Measurements from ENCODE around the gene DIDO1.
"Not testable (repeated sequence)": the region's sequence is repeated elsewhere in the genome, so short reads cannot be mapped to it uniquely, and the experiment has no call there.

Gene DIDO1

DNA sequence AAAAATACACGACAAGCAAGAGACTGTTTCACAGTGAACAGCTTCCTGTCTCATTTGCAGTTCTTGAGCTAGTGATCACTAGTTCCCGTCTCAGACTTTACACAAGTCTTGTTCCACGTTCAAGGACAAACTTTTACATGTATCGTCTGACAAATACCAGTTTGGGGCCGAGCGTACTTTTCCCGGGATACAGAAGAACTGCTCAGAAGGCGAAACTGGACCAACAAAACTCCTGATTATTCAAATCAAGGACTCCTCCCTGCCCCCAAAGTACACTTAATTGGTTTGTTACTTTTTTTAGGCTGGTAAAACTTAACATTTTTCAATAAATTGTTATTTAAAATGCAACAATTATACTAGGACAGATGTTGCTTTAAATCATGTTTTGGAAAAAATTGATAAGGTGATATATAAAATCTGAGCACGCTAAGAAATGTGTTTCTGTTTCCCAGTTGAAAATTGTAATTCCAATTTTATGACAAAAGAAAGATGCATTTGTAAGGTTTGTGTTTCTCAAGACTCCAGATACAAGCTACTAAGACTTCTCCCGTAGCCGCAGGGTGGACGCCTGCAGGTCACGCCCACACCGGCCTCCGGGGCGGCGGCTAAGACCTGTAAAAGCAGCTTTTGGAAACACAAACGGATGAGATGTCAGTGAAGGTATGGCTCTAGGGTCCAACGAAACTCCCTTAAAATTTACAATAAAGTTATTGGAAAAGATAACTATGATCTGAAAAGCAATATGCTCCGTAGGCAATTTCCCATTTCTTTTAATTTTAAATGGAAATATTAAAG, 47.9 kb downstream of the DIDO1 start:
- DNase-seq (ENCODE audit: low read depth) = no peak

DNA sequence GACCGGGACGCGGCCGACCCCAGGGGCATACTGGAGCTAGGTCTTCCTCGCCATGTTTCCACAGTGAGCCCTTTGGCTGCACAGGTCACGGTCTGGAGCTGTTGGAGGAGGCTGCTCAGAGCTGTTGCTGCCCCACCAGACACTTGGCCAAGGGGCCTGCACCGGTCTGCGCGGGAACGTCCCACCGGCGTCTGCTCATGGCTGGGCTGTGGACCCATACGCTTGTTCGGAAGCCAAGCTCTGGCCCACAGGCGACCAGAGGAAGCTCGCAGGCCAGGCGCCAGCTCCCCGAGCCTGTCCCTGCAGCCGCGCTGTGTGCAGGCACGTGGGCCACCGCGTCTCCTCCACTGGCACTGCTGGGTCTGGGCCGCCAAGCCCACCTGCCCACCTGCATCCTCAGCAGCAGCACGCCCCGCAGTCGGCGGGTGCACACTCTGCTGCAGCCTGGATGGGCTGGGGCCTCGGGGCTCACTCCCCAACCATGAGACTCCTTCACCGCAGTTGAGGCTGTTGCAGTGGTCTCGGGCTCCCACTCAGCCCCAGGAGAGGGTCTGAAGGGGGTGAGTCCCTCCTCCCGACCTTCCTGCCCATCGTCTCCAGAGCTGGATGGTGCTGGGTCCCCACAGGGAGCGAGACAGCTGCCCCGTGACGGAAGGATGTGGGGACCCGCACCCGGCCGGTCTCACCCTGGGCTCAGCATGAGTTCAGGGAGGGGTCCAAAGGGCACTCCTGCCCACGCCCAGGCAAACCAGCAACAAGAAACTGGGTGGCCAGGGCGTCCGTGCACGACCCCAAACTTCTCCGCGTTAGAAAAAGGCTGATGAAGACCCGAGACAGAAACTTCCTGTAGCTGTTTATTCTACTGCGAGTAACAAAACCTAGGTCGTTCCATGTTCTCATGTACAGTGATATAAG, 49.1 kb downstream of the DIDO1 start:
- DNase-seq (ENCODE audit: low read depth) = no peak

DNA sequence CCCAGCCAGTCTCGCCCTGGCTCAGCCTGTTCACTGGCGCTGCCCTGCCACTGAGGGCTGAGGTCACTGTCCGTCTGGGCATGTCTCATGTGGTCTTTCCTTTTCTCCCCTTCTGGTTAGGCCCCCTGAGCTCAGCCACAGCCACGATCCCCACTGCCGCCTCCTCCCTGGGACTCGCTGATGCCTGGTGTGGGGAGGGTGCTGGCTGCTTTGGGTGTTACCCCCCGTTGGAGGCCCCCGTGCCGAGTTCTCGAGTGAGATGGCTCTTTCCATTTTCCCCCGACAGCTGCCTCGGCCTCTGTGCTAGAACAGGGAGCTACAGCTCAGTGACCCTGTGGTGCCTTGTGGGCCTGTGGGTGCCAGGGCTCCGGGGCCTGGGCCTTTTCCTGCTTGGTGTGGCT, 49.8 kb downstream of the DIDO1 start:
- no peak for DNase-seq (ENCODE audit: low read depth)

DNA sequence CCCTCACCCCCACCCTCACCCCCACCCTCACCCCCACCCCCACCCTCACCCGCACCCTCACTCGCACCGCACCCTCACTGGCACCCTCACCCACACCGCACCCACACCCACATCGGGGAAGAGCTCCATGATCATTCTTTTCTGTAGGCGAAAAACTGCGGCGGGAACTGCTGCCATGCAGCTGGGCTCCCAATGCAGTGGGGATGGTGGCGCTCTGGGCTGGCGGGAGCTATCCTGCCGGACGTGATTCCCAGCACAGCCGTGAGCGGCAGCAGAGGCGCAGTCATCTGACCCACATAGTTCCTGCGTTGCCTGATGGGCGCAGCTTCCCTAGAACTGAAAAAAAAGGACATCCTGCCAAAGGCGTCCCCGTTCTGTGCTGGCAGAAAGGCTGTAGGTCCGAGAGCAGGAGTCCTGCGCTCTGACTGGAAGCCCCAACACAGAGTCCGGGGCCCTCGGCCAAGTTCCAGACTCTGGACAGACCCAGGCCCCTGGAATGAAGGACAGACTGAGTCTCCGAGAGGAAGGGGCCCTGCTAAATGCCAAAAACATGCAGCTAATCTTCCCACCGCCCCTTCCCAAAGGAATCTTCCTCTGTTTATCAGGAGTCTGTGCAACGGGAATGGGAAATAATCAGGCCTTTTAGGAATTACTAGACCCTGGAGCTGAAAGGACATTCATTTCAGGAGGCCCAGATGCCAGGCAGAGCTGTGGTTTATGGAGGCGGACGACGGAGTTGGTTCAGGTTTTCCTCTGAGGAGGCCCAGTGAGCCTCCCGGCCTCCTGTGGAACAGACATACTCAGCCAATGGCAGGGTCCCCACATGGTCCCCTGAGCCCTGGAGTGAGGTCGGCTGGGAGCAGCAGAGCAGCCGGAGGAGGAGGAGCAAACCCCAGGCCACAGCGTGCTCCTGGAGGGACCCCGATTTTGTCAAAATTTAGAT, 50.6 kb downstream of the DIDO1 start:
- no peak for DNase-seq (ENCODE audit: low read depth)

DNA sequence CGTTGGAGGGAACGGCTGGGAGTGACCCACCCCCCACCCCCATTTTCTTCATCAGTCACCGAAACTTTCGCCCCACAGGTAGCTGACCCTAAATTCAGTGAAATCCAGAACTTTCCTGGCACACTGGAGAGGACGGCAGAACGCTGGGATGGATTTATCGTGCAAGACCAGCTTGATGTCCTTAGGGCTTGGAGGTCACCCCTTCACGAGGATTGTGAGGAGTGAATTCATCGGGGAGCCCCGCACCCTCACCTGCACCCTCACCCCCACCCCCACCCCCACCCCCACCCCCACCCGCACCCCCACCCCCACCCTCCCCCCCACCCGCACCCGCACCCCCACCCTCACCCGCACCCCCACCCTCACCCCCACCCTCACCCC, 51.4 kb downstream of the DIDO1 start:
- DNase-seq (ENCODE audit: low read depth) = no peak

DNA sequence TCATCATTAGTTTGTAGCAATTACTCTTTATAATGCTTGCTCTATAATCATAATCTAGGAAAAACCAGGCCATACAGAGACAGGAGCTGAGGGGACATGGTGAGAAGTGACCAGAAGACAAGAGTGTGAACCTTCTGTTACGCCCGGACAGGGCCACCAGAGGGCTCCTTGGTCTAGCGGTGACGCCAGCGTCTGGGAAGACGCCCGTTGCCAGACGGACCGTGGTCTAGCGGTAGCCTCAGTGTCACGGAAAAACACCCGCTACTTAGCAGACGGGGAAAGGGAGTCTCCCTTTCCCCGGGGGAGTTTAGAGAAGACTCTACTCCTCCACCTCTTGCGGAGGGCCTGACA, 52.6 kb downstream of the DIDO1 start:
- not testable (repeated sequence) for DNase-seq (ENCODE audit: low read depth)

DNA sequence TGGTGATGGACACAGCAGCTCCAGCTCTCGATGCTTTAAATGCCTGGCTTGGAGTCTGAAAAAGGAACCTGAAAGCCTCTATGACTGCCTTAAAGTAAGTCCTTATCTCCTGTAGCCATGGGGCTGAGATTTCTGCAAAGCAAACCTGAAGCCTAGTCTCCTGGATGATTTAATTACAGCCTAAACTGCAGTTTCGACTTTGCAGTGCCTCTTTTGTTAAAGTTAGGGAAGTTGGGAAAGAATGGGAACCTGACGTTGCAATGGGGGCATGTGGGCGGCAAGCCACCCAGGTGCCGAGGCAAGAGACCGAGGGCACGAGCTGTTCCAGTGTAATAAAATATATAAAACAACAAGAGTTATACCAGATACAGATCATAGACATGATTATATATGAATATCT, 53.0 kb downstream of the DIDO1 start:
- no peak for DNase-seq (ENCODE audit: low read depth)

DNA sequence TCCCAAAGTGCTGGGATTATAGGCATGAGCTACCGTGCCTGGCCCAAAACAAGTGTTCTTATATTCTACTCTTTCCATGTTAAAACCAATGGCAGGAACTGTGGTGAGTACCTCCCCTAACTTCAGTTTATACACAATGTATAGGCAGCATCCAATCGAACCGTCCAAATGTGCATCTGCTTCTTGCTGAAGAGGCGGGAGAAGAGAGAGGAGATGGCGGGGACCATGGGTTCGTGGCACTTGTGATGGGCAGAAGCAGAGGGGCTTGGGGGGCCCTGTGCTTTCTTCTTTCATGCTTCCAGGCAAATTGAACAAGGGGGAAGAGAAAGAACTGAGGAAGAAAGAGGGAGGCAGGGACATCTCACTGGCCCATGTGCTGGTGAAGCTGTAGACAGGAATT, 53.4 kb downstream of the DIDO1 start:
- no peak for DNase-seq (ENCODE audit: low read depth)

DNA sequence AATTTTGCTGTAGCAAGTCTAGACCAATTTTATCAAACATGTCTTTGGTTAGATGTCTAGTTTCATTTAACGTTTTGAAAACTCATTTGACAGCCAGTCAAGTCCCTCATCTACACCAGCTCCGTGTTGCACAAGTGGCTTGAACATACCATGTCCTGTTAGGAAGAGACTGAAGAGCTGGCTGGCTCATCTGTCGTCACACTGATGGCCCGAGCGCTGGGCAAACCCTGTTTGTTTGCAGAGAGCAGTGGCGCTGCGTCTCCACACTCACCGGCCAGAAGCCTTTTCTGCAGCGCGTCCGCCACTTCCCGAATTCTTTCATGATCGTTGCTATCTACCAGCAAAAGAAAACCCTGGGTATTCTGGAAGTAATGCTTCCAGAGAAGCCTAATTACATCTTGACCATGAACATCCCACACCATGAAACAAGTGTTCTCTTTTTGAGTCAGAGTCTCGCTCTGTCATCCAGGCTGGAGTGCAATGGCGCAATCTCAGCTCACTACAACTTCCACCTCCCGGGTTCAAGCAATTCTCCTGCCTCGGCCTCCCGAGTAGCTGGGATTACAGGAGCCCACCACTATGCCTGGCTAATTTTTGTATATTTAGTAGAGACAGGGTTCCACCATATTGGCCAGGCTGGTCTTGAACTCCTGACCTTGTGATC, 54.0 kb downstream of the DIDO1 start:
- DNase-seq (ENCODE audit: low read depth) = no peak

DNA sequence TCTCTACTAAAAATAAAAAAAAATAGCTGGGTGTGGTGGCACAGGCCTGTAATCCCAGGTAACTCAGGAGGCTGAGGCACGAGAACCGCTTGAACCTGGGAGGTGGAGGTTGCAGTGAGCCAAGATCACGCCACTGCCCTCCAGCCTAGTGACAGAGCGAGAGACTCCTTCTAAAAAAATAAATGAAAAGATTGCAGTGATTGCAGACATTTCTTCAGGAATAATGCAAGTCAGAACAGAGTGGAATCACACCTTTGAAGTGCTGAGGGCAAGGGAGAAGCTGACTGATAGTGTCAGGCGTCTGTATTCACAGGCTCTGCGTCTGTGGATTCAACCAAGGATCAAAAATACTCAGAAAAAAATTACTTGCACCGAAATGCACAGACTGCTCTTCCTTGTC, 62.1 kb downstream of the DIDO1 start:
- DNase-seq (ENCODE audit: low read depth) = no peak

DNA sequence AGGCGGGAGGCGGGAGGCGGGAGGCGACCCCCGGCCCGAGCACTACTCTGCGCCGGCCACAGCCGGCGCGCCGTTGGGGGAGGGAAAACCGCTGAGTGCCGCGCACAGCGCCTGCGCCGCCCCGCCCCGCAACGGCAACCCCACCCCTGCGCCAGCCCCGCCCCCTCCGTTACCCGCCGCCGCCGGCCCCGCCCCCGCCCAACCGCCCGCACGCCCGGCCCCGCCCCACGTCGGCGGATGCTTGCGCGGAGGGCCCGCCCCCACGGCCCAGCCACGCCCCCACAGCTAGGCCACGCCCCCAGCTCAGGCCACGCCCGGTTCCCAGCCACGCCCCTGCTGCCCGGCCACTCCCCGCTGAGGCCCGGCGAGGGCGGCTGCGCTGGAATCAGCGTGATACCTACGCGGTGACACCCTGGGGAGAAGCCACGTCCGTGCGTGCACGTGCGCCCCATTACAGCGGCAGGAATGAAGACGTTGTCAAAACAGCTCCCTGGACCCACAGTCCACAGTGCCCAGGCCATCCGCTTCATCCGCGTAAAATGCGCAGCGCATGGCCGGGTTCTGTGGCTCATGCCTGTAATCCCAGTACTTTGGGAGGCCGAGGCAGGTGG, 64.5 kb downstream of the DIDO1 start, which contains the start of gene TCFL5:
TSS of gene TCFL5 (minus strand) at position 97 of the 611 bp plus-strand sequence. CDS start 152 bp downstream, outside the sequence.
- DNase-seq (ENCODE audit: low read depth) = peak; percentile 81

DNA sequence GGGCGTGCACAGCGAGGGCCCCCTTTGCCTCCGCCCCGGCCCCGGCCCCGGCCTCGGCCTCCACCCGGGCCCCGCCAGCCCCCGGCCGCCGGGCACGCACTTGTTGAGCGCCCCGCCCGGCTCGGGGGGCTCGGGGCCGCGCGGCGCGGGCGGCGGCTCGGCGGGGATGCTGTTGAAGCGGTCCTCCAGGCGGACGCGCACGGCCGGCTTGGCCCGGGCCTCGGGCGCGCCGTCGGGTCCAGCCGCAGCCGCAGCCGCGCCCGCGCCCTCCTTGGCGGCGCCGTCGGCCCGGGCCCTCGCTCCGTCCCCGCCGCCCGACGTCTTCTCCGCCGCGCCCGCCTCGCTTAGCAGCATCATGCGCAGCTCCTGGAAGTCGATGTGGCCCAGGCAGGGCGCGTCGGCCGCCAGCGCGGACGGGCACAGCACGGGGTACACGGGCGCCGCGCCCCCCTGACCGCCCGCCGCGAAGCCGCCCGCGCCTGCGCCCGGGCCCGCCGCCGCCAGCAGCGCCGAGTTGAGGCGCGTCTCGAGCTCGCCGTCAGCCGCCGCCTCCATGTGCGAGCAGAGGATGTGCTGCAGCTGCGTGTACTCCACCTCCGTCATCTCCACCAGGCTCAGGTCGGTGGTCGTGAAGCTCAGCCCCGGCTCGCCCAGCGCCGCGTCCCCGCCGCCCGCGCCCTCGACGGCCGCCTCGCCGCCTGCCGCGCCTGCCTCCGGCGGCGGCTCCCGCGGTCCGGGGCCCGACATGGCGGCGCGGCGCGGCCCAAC, 65.2 kb downstream of the DIDO1 start:
- peak; percentile 45 for DNase-seq (ENCODE audit: low read depth)

DNA sequence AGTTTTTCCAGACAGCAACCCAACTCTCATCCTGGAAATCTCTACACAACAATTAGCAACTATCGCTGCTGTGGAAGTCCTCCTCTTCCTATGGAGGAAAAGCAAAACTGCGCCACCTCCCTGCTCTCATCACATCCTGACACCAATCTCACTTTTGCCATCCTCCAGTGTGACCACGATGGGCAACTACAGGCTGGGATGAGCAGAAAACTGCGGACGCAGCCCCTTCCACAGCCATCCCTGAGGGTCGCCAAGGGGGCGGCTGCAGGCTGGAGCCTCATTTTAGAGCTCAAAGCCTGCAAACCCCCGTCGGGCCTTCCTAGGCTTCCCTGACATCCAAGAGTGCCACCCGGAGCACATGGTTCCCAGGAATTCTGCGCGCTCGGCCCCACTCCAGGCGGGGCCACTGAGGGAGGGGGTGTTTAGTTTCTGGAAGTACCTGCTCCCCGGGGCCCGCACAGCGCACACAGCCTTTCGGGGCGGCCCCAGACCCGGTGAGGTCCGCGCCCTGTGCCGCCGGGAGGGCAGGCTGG, 65.8 kb downstream of the DIDO1 start:
- no peak for DNase-seq (ENCODE audit: low read depth)

DNA sequence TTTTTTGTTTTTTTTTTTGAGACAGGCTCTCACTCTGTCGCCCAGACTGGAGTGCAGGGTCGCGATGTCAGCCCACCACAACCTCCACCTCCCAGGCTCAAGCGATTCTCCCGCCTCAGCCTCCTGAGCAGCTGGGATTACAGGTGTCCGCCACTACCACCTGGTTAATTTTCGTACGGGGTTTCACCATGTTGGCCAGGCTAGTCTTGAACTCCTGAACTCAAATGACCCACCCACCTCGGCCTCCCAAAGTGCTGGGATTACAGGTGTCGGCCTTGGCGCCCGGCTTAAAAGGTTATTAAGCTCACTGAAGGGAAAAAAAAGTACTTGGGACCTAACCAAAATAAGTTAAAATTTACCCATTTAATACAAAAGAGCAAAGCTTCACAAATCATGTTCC, 66.6 kb downstream of the DIDO1 start:
- DNase-seq (ENCODE audit: low read depth) = no peak

DNA sequence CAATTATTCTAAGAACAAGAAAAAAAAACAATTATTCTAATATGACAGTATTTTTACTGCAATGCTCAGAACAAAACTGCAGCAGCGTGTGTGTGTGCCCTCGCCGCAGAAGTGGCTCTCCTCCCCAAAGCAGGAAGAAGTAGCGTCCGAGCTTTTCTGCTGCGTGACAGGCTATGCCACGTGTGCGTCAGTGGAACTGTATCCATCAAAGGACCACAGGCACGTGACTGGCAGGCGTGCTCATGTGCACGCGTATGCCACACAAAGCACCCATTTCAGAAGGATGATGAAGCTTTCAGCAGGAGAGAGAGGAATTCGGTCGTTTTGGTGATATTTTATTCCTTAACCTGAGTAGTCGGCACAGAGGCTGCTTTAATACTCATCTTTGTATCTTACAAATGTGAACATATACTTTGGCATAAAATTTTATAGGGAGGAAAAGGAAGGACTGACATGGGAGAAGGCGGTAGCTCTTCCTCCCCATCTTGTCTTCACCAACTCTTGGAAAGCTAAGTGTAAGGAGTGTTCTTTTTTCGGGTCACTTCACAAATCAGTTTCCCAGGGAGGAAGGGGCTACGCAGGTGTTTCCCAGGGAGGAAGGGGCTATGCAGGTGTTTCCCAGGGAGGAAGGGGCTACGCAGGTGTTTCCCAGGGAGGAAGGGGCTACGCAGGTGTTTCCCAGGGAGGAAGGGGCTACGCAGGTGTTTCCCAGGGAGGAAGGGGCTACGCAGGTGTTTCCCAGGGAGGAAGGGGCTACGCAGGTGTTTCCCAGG, 68.1 kb downstream of the DIDO1 start:
- no peak for DNase-seq (ENCODE audit: low read depth)

DNA sequence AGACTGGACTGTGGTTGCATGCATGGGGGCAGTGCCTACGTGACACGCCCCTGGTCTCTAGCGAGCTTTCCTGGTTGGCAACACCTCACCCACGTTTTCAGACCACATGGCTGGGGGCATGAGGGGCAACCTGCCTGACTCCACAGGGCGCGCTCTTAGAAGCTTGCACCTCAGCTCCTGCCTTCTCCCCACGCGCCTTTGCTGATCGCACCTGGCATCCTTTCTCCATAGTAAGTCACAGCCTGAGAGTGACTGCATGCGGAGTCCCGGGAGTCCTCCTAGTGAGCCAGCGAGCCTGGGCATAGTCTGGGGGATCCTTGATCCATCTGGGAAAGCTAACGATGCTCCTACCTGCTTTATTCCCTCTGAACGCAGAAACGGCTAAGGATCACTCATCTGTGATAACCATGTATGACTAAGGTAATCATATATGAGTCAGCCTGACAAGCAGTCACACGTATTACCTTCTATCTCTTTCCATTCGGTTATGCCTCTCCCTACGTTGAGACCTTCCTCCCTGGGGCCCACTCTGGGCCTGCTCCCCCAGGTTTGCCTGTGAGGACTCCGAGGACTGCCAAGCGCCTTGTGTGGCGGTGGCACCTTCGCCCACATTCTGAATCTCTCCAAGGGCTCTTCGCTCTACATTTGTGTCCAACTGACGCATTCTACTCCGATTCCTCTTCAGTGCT, 69.2 kb downstream of the DIDO1 start:
- DNase-seq (ENCODE audit: low read depth) = no peak

DNA sequence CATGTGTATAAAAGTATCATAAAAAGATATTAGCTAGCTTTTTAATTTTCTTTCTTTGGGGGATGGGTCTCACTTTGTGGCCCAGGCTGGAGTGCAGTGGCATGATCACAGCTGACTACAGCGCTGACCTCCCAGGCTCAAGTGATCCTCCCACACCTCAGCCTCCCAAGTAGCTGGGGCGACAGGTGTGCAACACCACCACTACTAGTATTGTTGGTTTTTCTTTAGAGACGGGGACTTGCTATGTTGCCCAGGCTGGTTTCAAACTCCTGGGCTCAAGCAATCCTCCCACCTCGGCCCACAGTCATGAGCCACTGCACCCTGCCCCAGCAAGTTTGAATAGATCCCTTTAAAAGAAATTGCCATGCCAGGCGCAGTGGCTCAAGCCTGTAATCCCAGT, 71.2 kb downstream of the DIDO1 start:
- DNase-seq (ENCODE audit: low read depth) = no peak

DNA sequence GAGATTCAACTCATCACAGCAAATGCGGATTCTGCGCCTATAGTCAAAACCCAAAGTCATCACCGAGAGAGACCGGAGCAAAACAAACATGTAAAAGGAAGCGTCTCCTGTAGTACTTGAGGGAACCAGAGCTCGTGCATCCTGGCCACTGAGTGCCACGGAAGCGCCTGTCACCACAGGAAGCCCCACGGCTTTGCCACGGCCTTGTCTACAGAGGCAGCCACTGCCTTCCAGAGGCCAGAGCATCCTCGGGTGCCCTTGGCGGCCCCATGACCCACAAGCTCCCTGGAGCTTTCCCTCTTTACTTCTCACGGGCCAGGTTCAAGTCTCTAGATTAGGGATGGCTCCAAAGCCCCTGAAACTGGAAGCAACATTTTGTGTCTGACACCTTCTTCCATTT, 72.2 kb downstream of the DIDO1 start:
- DNase-seq (ENCODE audit: low read depth) = no peak

DNA sequence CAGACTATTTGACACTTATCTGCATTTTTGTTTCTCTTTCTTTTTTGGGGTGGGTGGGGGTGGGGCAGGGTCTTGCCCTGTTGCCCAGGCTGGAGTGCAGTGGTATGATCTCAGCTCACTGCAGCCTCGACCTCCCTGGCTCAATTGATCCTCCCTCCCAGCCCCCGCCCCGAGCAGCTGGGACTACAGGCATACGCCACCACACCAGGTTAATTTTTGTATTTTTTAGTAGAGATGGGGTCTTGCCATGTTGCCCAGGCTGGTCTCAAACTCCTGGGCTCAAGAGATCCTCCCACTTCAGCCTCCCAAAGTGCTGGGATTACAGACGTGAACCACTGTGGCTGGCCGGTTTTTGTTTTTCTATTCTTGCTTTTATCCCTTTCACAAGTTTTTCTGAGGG, 73.0 kb downstream of the DIDO1 start:
- not testable (repeated sequence) for DNase-seq (ENCODE audit: low read depth)
